ENCODE data around the gene PLCD3.

DNA sequence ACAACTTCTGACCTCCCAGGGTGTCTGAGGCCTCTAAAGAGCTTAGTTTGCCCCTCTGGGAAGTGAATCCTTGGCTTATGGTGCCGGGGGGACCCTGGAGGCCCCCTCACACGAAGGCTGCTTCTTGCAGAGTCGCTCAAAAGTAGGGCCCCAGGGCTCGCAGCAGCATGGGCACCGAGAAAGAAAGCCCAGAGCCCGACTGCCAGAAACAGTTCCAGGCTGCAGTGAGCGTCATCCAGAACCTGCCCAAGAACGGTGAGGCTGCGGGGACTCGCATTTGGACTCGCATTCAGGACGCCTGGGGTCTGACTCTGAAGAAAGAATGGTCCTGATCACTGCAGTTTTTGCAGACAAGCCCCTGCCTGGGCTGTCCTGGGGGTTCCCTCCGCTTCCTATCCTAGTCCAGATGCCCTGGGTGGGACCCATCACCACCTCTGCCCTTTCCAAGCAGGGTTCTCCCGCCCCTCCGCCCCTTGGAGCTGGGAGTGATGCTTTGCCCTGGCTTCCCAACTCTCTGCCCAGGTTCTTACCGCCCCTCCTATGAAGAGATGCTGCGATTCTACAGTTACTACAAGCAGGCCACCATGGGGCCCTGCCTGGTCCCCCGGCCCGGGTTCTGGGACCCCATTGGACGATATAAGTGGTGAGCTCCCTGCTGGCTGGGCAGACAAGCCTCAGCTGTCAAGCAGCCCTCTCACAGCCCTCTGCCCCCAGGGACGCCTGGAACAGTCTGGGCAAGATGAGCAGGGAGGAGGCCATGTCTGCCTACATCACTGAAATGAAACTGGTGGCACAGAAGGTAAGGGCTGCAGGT lies 3.9 kb upstream of the PLCD3 start:
- no peak for TF ChIP-seq EZH2 (IDR thresholded peaks at IDR 0.05; ENCODE audit: borderline replicate concordance, low read length)
- TF ChIP-seq CTCF (conservative IDR thresholded peaks at IDR 0.05 in 1 of 2, IDR thresholded peaks at IDR 0.05 in 1 of 2; ENCODE audit: extremely low read depth in 1 of 2, insufficient read depth in 1 of 2, low read depth in 1 of 2, low read length in 2 of 2) = no peak

Measured in mammary epithelial cell (primary cell).